Myocyte (in vitro differentiated cells): ENCODE results near the gene VPS54. TPM values are rescaled to one million over a fixed set of nuclear protein-coding genes. Genes with fewer than 3 reads are reported as not detected.
"Not testable (repeated sequence)": the region's sequence is repeated elsewhere in the genome, so short reads cannot be mapped to it uniquely, and the experiment has no call there.

Experiments
- DNase-seq: peaks from one replicate; pipeline ENCODE4 v3.0.0-alpha.2; 2012; ENCODE audit warnings: low read depth
- total RNA-seq: library from RNA; depleted of rRNA; stranded (reverse); fragments of >200 nt; gene quantifications from 2 replicates; pipeline ENCODE4 v1.2.3, GENCODE V29; 2014

VPS54 gene
- total RNA-seq, 1 donor from 2014 or later, result 18.1 TPM

DNA sequence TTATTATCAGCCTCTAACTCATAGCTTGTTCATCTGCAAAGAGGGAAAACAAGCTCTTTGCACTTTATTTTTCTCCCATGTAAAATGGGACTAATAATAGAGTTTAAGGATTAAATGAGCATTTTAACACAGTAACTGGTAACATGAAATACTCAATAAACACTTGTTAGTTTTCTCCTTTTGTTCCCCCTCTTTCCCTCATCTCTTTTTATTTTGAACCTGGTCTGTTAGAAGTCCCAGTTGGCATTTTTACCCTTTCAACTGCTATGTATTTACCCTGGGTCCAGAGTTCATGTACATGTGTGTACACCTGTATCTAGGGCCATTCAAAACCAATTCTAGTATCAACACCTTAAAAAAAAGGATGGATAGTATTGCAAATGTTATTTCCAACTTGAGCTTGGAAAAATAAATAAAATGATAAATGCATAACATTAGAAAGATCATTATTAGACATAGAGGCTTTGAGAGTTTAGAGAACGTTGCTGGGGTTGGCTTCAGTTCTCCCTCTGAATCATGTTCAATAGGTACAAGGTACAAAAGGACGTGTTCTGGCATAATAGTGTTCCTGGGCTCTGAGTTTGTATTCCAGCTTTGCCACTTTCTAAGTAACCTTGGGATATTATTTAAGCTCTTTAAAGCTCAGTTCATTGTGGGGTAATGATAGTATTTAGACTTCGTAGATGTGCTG lies 5.2 kb upstream of the VPS54 start:
- no peak for DNase-seq

DNA sequence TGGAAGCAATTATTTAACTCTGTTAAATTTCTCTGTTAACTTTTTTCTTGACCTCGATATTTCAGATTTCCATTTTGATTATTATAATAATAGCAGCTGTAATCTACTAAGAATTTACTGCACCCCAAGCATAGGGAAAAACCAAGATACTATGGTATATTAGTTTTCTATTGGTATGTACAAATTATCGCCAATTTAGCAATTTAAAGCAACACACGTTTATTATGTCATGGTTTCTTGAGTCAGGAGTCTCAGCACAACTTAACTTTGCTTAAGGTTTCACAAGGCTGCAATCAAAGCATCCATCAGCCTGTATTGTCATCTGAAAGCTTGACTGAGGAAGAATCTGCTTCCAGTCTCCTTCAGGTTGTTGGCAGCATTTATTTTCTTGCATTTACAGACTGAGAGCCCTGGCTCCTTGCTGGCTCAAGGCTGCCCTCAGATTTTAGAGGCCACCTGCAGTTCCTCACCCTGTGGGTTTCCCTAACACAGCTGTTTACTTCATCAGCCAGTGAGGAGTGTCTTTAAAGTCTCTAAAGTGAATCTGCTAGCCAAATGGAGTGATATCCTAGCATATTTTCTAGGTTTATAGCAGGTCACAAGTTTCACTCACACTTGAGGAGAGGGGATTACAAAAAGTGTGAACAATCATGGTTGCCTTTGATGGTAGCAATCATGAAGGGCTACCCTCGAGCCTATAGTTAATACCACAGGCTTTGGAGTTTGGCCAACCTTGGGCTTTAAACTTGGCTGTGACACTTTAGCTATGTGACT lies 4.4 kb upstream of the VPS54 start:
- peak; percentile 46 for DNase-seq

DNA sequence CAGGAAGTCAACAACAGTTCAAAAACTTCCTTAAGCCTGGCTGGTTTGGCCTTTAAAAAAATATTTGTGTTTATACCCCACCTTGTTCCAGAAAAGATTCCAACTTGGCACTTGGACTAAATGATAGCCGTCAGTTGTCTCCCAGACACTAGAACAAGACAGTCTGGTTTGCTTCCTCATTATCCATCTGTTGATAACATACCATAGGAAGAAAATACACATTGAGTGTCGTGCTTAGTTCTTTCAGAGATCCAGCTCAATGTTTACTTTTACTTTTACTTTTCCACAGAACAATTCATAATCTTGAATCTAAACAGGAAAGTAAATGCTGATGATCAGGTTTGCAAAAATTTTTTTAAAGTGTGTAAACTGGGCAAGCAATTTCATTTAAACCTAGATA lies 2.4 kb upstream of the VPS54 start:
- no peak for DNase-seq

DNA sequence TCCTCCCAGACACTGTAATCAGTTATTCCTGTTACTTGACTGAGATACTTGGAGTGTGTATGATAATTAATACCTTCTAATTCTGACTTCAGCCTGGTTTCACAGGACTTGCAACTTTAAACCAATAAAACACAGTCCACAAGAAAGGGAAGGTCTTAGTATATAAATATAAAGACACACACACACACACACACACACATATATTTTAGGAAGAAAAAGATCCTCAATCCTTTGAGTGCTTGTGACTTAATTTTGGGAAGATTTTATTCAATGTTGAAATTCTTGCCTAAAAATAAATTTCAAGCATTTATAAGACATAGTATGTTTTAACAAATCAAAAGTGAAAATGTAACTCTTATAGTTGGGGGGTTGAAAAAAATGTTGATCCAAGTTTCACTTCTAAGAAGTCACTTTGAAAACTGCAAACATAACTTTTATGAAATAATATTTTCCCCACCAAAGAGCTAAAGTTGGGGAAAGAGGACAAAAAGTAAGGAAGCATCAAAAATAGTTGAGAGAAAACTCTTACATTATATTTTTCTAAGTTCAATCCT lies 824 bp upstream of the VPS54 start:
- no peak for DNase-seq

DNA sequence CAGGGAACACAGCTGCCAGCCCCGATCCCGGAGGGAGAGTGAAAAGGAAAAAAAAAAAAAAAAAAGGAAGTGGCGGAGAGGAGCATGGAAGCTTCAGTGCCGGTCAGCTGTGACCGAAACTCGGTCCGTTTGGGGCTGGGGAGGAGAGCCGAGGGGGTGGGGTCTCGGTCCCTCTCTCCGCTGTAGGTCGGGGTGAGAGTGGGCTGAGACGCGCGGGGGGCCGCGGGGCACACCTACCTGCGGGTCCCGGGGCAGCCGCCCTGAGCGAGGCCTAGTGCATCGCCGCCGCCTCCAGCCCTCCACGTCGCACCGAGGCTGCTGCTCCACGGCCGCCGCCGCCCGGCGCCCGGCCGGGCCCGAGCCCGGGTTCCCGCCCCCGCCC lies 536 bp downstream of the VPS54 start:
- no peak for DNase-seq

DNA sequence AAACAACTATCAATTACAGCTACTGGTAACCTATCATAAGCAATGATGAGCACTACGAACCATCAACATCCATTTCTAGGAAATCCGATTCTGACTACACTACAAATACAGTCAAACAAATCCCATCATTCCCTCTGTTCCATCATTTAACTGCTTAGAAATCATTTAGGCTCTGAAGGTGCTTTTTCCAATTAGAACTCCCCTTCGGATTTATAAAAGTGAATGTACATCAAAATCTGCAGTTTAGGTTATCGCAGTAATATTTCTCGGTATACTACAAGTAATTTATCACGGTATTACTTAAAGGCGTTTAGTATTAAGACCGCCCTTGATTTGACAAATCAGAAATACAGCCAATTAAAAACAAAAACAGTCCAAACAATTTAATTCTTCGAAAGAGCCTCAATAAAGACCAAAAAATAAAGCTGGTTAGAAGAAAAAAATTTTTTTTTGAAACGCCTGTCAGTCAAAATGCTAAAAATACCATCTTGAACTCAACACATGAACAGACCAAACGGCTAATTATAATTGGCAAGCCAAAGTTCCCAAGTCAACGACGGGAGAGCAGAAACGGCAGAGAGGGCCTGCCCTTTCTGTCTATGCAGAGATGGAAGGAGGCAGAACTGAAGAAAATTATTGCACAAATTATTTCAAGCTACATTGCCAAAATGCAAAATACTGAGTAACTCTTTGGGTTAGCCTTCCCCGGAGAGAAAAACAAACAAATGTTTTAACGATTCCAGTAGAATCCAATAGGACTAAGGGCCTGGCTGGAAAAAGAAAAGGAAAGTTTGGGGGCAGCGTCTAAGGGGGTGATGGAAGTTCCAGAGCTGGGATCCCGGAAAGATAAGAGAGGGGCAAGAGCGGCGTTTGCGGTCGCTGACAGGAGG lies 1.2 kb downstream of the VPS54 start:
- DNase-seq, result peak; percentile 61

DNA sequence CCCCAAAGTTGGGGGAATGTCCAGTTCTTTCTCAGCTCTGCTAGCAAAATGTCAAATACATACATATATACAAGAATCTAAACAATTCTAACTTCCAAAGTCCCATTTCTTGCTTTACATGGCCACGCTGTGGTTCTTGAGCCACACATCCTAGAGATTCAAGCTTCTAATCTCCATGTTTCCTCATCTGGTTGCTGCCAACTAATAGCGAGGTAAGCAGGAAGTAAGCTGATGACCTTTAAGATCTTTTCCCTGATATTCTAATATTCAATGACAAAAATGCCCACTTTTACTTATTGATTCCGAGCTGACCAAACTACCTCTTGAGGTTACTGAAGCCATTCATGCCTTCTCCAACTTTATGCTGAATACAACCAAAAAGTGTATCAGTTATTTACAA lies 3.3 kb downstream of the VPS54 start:
- no peak for DNase-seq

DNA sequence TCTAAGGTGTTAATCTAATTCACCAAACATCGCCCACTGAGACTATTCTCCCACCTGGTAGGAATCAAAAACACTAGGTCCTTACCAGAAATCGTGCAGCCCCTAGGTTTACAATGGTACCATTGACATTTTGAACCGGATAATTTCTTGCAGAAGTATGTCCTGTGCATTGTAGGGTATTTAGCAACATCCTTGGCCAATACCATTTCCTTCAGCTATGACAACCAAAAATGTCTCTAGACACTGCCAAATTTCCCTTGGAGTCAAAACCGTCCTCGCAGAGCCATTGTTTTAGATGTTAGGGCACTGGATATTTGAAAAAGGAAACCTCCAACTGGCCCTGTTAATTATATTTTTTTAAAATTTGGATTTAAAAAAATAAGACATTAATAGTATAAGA lies 3.8 kb downstream of the VPS54 start:
- no peak for DNase-seq

DNA sequence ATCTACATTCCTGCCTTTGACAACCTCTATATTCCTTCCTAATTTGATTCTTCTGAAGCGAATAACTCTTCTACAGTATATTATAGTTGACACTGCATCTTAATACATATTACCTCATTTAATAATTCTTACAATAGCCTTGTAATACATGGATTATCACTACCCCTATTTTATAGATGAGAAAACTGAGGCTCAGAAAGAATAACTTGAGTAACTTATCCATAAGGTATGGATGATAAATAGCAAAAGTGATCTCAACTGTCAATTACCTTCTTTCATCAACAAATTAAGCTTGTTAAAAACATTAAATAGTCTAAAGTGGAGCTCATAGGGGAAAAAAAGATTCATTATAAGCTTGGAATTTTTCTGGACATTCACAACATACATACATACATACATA lies 4.6 kb downstream of the VPS54 start:
- DNase-seq, result no peak

DNA sequence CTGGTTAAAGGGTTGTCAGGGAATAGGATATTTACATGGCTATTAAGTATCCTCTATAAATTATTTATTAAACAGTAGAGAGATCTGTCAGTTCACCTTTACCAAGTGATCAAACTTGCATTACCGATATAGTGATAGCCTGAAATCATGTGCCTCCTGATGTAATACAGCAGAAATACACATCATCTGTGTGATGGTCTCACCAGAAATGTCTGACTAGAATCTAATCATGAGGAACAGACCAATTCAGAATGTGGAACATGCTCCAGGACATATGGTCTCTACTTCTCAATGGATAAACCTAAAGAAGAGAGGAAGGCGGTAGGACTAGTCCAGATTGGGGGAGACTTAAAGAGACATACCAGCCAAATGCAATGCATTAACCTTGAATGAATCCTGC lies 6.2 kb downstream of the VPS54 start:
- no peak for DNase-seq

DNA sequence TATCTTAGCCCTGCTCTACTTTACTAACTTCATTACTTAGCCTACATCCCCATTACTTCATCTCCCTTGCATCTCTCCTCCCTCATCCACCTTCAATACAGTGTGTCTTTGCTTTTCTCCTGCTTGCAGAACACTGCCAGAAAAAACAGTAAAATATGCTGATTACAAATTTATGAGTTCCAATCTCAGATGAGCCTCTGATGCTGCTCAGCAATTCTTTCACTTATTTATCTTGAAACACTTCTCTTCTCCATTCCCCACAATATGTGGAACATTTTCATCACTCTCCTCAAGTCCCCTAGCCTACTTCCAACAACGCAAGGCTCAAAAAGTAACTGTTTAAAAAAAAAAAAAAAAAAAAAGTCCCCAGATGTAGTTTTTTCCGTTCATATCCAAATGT lies 7.1 kb downstream of the VPS54 start:
- no peak for DNase-seq

DNA sequence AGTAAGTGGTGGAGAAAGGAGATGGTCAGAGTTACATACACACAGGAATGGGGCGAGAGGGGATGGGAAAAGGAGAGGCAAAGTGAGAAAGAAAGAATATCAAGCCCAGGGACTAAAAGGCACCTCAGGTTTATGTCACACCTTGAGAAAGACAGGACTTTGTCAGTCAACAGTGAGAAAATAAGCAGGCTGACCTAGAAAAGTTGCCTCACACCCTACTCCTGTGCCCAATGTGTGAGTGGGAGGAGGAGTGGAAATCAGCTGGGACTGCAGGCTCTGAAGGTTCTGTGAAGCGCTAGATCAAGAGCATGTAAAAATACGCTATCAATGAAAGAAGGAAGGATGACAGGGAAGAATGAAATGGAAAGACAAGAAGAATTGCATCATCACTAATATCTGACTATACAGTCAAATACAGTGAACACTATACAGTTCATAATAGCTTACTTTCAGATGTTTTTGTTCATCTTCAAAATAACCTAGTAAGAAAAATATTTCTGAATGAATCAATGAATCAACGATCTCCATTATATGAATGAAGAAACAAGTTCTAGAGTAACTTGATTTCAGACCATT lies 10.7 kb downstream of the VPS54 start:
- no peak for DNase-seq

DNA sequence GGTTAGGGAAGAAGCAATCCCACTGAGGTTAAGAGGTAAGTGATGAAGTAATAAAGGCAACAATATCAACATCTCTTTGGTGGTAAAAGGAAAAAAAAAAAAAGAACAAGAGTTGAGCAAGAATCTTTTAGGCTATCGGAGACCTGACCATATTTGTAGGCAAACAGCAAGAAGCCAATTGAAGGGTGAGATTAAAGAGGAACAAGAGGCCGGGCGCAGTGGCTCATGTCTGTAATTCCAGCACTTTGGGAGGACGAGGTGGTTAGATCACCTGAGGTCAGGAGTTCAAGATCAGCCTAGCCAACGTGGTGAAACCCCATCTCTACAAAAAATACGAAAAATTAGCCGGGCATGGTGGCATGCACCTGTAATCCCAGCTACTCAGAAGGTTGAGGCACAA lies 11.3 kb downstream of the VPS54 start:
- DNase-seq, result no peak

DNA sequence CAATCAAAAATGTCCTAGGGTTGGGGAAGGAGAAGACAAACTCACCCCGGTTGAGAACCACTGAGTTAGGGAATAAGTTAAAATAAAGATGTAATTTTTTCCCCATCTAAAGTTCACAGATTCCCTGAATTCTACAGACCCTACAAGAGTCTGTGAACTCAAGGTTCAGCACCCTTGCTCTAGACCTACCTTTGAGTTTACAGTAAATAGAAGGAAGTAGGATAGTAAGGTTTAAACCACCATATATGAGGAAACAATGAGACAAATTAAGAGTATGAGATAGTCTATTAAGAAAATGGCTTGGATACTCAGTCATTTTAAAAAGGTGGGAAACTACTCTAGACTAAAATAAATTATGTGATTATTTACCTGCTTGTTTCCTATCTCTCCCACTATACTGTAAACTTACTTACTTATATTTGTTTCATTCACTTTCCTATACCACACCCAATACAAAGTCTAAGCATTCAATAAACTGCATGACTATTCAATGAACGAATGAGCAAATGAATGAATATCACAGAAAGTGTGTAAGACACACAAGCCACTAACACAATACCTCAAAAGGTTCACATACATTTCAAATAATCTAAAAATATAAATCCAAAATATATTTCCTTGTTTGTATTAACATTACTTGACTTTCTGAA lies 13.4 kb downstream of the VPS54 start:
- DNase-seq, result no peak

DNA sequence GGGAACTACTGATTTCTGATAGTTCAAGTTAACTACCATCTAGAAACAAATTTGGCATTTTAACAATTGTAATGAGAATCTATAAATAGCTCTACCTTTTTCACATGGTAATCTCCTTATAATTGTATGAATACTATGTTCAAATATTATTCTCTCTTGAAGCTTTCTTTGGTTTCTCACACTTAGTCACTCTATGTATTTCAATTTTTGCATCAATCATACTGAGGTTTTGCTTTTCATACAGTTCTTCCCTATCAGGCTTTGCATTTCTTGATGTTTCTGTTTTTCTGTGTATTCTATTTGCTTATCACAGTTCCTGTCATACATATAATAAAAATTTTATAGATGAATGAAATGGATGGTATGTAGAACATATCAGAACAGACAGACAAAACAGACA lies 16.0 kb downstream of the VPS54 start:
- no peak for DNase-seq

DNA sequence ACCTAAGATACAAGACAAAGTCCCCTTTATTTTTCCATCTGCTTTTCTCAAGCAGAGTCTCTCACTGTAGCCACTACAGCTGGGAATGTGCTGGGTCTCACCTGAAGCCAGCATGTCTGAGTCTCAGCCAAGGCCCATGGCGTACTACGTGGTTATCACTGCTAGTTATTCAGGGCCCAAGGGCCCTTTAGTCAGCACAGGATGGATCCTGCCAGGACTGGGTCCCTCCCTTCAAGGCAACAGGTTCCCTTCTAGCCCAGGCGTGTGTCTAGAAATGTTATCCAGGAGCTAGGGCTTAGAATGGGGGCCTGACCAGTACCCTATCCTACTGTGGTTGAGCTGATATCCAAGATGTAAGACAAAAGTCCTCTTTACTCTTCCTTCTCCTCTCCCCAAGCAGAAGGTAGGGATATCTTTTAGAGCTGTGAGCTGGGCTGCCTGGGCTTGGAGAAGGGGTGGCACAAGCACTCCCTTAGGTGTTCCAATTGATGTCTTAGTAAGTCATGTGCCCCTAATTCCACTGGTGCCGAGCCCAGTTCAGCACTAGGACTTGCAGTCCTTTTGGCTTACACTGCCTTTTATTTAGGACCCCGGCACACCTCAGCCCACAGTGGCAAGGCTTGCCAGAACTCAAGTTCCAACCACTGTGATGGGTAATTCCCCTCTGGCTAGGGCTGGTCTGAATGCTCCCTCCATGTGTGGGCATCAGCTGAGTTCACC lies 17.7 kb downstream of the VPS54 start:
- no peak for DNase-seq

DNA sequence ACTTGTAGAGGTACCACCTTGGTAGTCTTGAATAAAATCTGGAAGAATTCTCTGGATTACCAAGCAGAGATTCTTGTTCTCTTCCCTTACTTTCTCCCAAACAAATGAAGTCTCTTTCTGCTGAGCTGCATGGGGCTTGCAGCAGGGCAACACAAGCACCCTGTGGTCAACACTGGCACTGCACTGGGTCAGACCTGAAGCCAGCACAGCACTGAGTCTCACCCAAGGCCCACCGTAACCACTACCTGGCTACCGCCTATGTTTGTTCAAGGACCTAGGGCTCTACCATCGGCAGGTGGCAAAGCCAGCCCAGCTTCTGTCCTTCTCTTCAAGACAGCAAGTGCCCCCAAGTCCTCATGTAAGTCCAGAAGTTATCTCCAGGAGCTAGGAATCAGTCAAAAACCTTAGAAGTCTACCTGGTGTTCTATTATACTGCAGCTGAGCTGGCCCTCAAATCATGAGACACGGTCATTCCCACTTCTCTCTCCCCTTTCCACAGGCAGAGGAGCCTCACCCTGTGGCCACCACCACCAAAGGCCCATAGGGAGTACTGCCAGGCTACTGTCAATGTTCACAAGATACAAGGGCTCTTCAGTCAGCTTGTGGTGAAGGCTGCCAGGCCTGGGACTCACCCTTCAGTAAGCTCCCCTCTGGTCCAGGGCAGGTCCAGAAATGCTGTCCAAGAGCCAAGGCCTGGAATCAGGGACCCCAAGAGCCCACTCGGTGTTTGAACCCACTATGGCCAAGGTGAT lies 18.4 kb downstream of the VPS54 start:
- no peak for DNase-seq

DNA sequence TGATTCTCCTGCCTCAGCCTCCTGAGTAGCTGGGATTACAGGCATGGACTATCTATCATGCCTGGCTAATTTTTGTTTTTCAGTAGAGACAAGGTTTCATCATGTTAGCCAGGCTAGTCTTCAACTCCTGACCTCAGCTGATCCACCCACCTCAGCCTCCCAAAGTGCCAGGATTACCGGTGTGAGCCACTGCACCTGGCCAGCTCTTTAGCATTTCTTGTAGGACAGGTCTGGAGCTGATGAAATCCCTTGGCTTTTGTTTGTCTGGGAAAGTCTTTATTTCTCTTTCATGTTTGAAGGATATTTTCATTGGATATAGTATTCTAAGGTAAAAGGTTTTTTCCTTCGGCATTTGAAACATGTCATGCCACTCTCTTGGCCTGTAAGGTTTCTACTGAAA lies 20.2 kb downstream of the VPS54 start:
- no peak for DNase-seq

DNA sequence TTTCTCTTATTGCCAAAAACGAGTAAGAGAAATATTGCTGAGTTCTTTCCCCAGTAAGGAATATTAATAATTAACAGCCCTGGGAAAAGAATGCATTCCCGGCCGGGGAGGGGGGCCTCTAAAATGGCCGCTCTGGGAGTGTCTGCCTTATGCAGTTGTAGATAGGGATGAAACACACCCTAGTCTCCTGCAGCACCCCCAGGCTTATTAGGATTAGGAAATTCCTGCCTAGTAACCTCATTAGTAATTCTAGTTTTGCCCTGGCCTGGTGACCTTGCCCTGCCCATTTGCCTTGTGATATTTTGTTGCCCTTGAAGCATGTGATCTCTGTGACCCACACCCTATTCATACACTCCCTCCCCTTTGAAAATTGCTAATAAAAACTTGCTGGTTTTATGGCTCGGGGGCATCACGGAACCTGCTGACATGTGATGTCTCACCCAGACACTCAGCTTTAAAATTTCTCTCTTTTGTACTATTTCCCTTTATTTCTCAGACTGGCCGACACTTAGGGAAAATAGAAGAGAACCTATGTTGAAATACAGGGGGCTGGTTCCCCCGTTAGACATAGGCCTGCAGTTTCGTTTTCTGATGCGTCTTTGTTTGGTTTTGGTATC lies 22.5 kb downstream of the VPS54 start:
- not testable (repeated sequence) for DNase-seq
